Breast epithelium (tissue), 4 donors: Measurements from ENCODE around the gene HCFC1R1. TPM values are rescaled to one million over a fixed set of nuclear protein-coding genes. Genes with fewer than 3 reads are reported as not detected.

Experiments
- DNase-seq, 2 donors: peaks; one replicate each; pipeline ENCODE4 v3.0.0-alpha.2; 2019; ENCODE audit warnings: low spot score in 2 of 2
- H3K27ac ChIP-seq, 2 donors: fragments of 200-600 bp; sonication (generic) in 1 of 2; one replicate each; pipeline ENCODE4 v1.5.1; 2016 to 2019; ENCODE audit warnings: mild to moderate bottlenecking in 1 of 2
- H3K27me3 ChIP-seq, 2 donors: fragments of 200-600 bp; sonication (generic) in 1 of 2; one replicate each; pipeline versions ENCODE4 v1.5.1 to v1.6.0; 2017 to 2019; ENCODE audit warnings: control low read depth in 1 of 2, mild to moderate bottlenecking in 1 of 2
- H3K36me3 ChIP-seq: fragments of 200-600 bp; one replicate; pipeline ENCODE4 v1.5.1; 2019
- H3K4me1 ChIP-seq, 2 donors: fragments of 200-600 bp; sonication (generic); one replicate each; pipeline ENCODE4 v1.5.1; 2016 to 2019; ENCODE audit warnings: control low read depth in 1 of 2
- H3K4me3 ChIP-seq, 3 donors: fragments of 200-600 bp; sonication (generic); 1 replicate in 2 of 3; 2 replicates in 1 of 3; pipeline ENCODE4 v1.5.1; 2016 to 2019; ENCODE audit warnings: mild to moderate bottlenecking in 3 of 3, moderate library complexity in 2 of 3
- H3K9me3 ChIP-seq, 2 donors: fragments of 200-600 bp; sonication (generic) in 1 of 2; one replicate each; pipeline ENCODE4 v1.5.1; 2016 to 2019; ENCODE audit warnings: control low read depth in 1 of 2
- CTCF ChIP-seq, 3 donors: fragments of 450-650 bp; IDR thresholded peaks; one replicate each; pipeline ENCODE4 v1.5.1; 2016 to 2017; ENCODE audit warnings: antibody characterized with exemption in 3 of 3, mild to moderate bottlenecking in 3 of 3, moderate library complexity in 3 of 3
- POLR2A ChIP-seq: fragments of 450-650 bp; IDR thresholded peaks from one replicate; pipeline ENCODE4 v1.6.1; 2016; ENCODE audit warnings: antibody characterized with exemption, mild to moderate bottlenecking, moderate library complexity
- POLR2AphosphoS5 ChIP-seq, 3 donors: sonication (generic); formaldehyde crosslinking; IDR thresholded peaks; one replicate each; pipeline ENCODE4 v1.6.1; 2017; ENCODE audit warnings: antibody characterized with exemption in 3 of 3
- intact Hi-C: fragments of 100-400 bp; cut with DNase I; formaldehyde crosslinking; loops from one replicate; pipeline ENCODE4 v1.15.1; 2023; ENCODE audit warnings: low total_unique reads
- total RNA-seq, 3 donors: library from RNA; depleted of rRNA; stranded (reverse); fragments of >200 nt; gene quantifications; one replicate each; pipeline ENCODE4 v1.1.0, GENCODE V29; 2016

Gene HCFC1R1
- total RNA-seq, 3 donors from 2014 or later, result 8.8 to 26.5 (median 17.3) TPM

GRCh38 chr16:3049921-3050481, 26.3 kb upstream of the HCFC1R1 start:
- intact Hi-C loops, result loop anchor here (10.0 kb wide), 1 partner anchor 115 kb away; no protein-coding TSS in a partner anchor
- DNase-seq, result no peak
- peaks cover 5 to 26% of the 10 kb centered on the region in 2 donors for H3K27me3 ChIP-seq
- no peaks in the 10 kb centered on the region for H3K36me3 ChIP-seq
- H3K4me1 ChIP-seq, result peaks cover 6 to 7% of the 10 kb centered on the region in 2 donors
- no peak for TF ChIP-seq POLR2AphosphoS5 (IDR thresholded peaks at IDR 0.05)
- TF ChIP-seq POLR2A, result no peak
- no peak overlapping the region for H3K27ac ChIP-seq
- no peaks in the 10 kb centered on the region for H3K9me3 ChIP-seq
- no peak overlapping the region for H3K4me3 ChIP-seq

GRCh38 chr16:3047387-3047720, 23.6 kb upstream of the HCFC1R1 start:
- no peaks in the 10 kb centered on the region for H3K9me3 ChIP-seq
- TF ChIP-seq POLR2AphosphoS5 (IDR thresholded peaks at IDR 0.05) (no peak), POLR2A (no peak), CTCF (IDR thresholded peaks at IDR 0.05) (no peak)
- peaks cover 5 to 50% of the 10 kb centered on the region in 2 donors for H3K27me3 ChIP-seq
- no peak for DNase-seq
- intact Hi-C loops, result no loop called here
- H3K36me3 ChIP-seq, result no peaks in the 10 kb centered on the region
- no peak overlapping the region for H3K4me3 ChIP-seq
- peaks cover 6 to 7% of the 10 kb centered on the region in 2 donors for H3K4me1 ChIP-seq
- no peak overlapping the region for H3K27ac ChIP-seq

GRCh38 chr16:3046641-3047386, 23.1 kb upstream of the HCFC1R1 start:
- no peaks in the 10 kb centered on the region for H3K9me3 ChIP-seq
- H3K4me3 ChIP-seq, result peak overlapping the region; percentile 39 to 68 (median 50)
- H3K36me3 ChIP-seq, result no peaks in the 10 kb centered on the region
- no peak for DNase-seq
- peaks cover 5 to 50% of the 10 kb centered on the region in 2 donors for H3K27me3 ChIP-seq
- intact Hi-C loops, result no loop called here
- H3K4me1 ChIP-seq, result peaks cover 6 to 7% of the 10 kb centered on the region in 2 donors
- TF ChIP-seq CTCF (IDR thresholded peaks at IDR 0.05), result no peak
- no peak for TF ChIP-seq POLR2AphosphoS5 (IDR thresholded peaks at IDR 0.05)
- TF ChIP-seq POLR2A, result no peak
- no peak overlapping the region for H3K27ac ChIP-seq

GRCh38 chr16:3045758-3046640, 22.3 kb upstream of the HCFC1R1 start, which contains the start of gene MMP25:
TSS of gene MMP25 (plus strand) at chr16:3046561. CDS start at chr16:3046918, 357 bp downstream.
- peak within 1 kb of the TSS; percentile 39 to 68 (median 50) for H3K4me3 ChIP-seq
- no peak for TF ChIP-seq POLR2A
- TF ChIP-seq CTCF (IDR thresholded peaks at IDR 0.05), result no peak
- no peak for TF ChIP-seq POLR2AphosphoS5 (IDR thresholded peaks at IDR 0.05)
- no peaks in the 10 kb centered on the region for H3K9me3 ChIP-seq
- H3K27ac ChIP-seq, result no peak within 1 kb of the TSS
- peaks cover 6 to 7% of the 10 kb centered on the region in 2 donors for H3K4me1 ChIP-seq
- H3K27me3 ChIP-seq, result peaks cover 5 to 50% of the 10 kb centered on the region in 2 donors
- DNase-seq, result no peak
- no peaks in the 10 kb centered on the region for H3K36me3 ChIP-seq
- intact Hi-C loops, result no loop called here

- H3K36me3 ChIP-seq, result no peaks in the 10 kb centered on the region
- peak overlapping the region in 1 of 3 donors; percentile 68 for H3K4me3 ChIP-seq
- no peaks in the 10 kb centered on the region for H3K9me3 ChIP-seq
- no peak overlapping the region for H3K27ac ChIP-seq
- intact Hi-C loops, result no loop called here
- peaks cover 6 to 7% of the 10 kb centered on the region in 2 donors for H3K4me1 ChIP-seq
- no peak for DNase-seq
- H3K27me3 ChIP-seq, result peaks cover 5 to 50% of the 10 kb centered on the region in 2 donors
- TF ChIP-seq CTCF (IDR thresholded peaks at IDR 0.05) (no peak), POLR2AphosphoS5 (IDR thresholded peaks at IDR 0.05) (no peak), POLR2A (no peak)
These were observed 21.0 kb upstream of the HCFC1R1 start for GRCh38 chr16:3044708-3045107.
